Osteoblast (primary cell): Measurements from ENCODE around the gene SSBP2. TPM values are rescaled to one million over a fixed set of nuclear protein-coding genes. Genes with fewer than 3 reads are reported as not detected.
A peak's percentile ranks its signal among the peaks of the same experiment; 100 is the strongest.

Experiments
- DNase-seq: peaks from one replicate; pipeline ENCODE4 v3.0.0; 2011; ENCODE audit warnings: low spot score, mixed read lengths; ENCODE audit not compliant: insufficient read length; ENCODE audit errors: missing footprints
- H2AFZ ChIP-seq: 2 replicates; pipeline ENCODE4 v1.6.0; 2011; ENCODE audit warnings: mild to moderate bottlenecking, low read length
- H3K27ac ChIP-seq: 2 replicates; pipeline ENCODE4 v1.5.1; 2011; ENCODE audit warnings: mild to moderate bottlenecking, low read depth, low read length, moderate library complexity
- H3K27me3 ChIP-seq: 2 replicates; pipeline ENCODE4 v1.6.0; 2012; ENCODE audit warnings: mild to moderate bottlenecking, control low read depth, inconsistent platforms, low read length, moderate library complexity; ENCODE audit not compliant: insufficient read depth
- H3K36me3 ChIP-seq: 2 replicates; pipeline ENCODE4 v1.5.1; 2011; ENCODE audit warnings: mild to moderate bottlenecking, low read length, control low read depth, moderate library complexity; ENCODE audit not compliant: insufficient read depth
- H3K4me1 ChIP-seq: 2 replicates; pipeline ENCODE4 v1.5.1; 2011; ENCODE audit warnings: mild to moderate bottlenecking, low read length, control low read depth, moderate library complexity; ENCODE audit not compliant: insufficient read depth
- H3K4me2 ChIP-seq: 2 replicates; pipeline ENCODE4 v1.6.0; 2011; ENCODE audit warnings: mild to moderate bottlenecking, low read length; ENCODE audit not compliant: insufficient read depth
- H3K4me3 ChIP-seq: fragments of 200-600 bp; sonication (generic); 3 replicates; pipeline ENCODE4 v1.5.1; 2012; ENCODE audit warnings: mild to moderate bottlenecking, low read length, inconsistent platforms; ENCODE audit not compliant: insufficient read depth
- H3K79me2 ChIP-seq: 2 replicates; pipeline ENCODE4 v1.6.0; 2012; ENCODE audit warnings: mild to moderate bottlenecking, low read length, control low read depth, inconsistent platforms; ENCODE audit not compliant: insufficient read depth
- H3K9me3 ChIP-seq: 2 replicates; pipeline ENCODE4 v1.5.1; 2011; ENCODE audit warnings: low read depth, low read length, control low read depth
- H4K20me1 ChIP-seq: 2 replicates; pipeline ENCODE4 v1.6.0; 2012; ENCODE audit warnings: mild to moderate bottlenecking, low read length, control low read depth; ENCODE audit not compliant: insufficient read depth
- total RNA-seq: library from RNA; depleted of rRNA; stranded (reverse); fragments of >200 nt; gene quantifications from 2 replicates; pipeline ENCODE4 v1.2.3, GENCODE V29; 2012
- TF ChIP-seq, protein P1 (sequence below): IDR thresholded peaks from 2 replicates; pipeline ENCODE4 v1.5.1; 2011; ENCODE audit warnings: mild to moderate bottlenecking, low read depth, low read length, moderate library complexity; ENCODE audit errors: extremely low read depth

Gene SSBP2
- total RNA-seq, 1 donor, result 18.1 TPM

- H2AFZ ChIP-seq, result no peak overlapping the region
- H3K4me2 ChIP-seq, result no peak overlapping the region
- peaks cover 24% of the 10 kb centered on the region for H3K4me1 ChIP-seq
- no peaks in the 10 kb centered on the region for H4K20me1 ChIP-seq
- no peaks in the 10 kb centered on the region for H3K27me3 ChIP-seq
- no peaks in the 10 kb centered on the region for H3K79me2 ChIP-seq
- H3K36me3 ChIP-seq, result no peaks in the 10 kb centered on the region
- TF ChIP-seq, protein P1, sequence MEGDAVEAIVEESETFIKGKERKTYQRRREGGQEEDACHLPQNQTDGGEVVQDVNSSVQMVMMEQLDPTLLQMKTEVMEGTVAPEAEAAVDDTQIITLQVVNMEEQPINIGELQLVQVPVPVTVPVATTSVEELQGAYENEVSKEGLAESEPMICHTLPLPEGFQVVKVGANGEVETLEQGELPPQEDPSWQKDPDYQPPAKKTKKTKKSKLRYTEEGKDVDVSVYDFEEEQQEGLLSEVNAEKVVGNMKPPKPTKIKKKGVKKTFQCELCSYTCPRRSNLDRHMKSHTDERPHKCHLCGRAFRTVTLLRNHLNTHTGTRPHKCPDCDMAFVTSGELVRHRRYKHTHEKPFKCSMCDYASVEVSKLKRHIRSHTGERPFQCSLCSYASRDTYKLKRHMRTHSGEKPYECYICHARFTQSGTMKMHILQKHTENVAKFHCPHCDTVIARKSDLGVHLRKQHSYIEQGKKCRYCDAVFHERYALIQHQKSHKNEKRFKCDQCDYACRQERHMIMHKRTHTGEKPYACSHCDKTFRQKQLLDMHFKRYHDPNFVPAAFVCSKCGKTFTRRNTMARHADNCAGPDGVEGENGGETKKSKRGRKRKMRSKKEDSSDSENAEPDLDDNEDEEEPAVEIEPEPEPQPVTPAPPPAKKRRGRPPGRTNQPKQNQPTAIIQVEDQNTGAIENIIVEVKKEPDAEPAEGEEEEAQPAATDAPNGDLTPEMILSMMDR, result no peak
- H3K9me3 ChIP-seq, result no peaks in the 10 kb centered on the region
- H3K27ac ChIP-seq, result no peak overlapping the region
- DNase-seq, result no peak
- no peak overlapping the region for H3K4me3 ChIP-seq
Measured at GRCh38 chr5:81786496-81786895, 35.6 kb upstream of the SSBP2 start.

- peak overlapping the region; percentile 63 for H2AFZ ChIP-seq
- H4K20me1 ChIP-seq, result no peaks in the 10 kb centered on the region
- no peak overlapping the region for H3K4me2 ChIP-seq
- H3K4me3 ChIP-seq, result no peak overlapping the region
- H3K27ac ChIP-seq, result no peak overlapping the region
- TF ChIP-seq, protein P1, result no peak
- peaks cover 24% of the 10 kb centered on the region for H3K4me1 ChIP-seq
- no peaks in the 10 kb centered on the region for H3K36me3 ChIP-seq
- no peak for DNase-seq
- no peaks in the 10 kb centered on the region for H3K27me3 ChIP-seq
- no peaks in the 10 kb centered on the region for H3K9me3 ChIP-seq
- H3K79me2 ChIP-seq, result no peaks in the 10 kb centered on the region
Measured at GRCh38 chr5:81785322-81785721, 34.4 kb upstream of the SSBP2 start.

- no peaks in the 10 kb centered on the region for H3K9me3 ChIP-seq
- TF ChIP-seq, protein P1, result no peak
- no peaks in the 10 kb centered on the region for H3K27me3 ChIP-seq
- peak overlapping the region; percentile 83 for H2AFZ ChIP-seq
- DNase-seq, result no peak
- peak overlapping the region; percentile 64 for H3K4me2 ChIP-seq
- peaks cover 36% of the 10 kb centered on the region for H3K4me1 ChIP-seq
- H3K79me2 ChIP-seq, result no peaks in the 10 kb centered on the region
- H3K4me3 ChIP-seq, result peak overlapping the region; percentile 12
- no peaks in the 10 kb centered on the region for H3K36me3 ChIP-seq
- H4K20me1 ChIP-seq, result no peaks in the 10 kb centered on the region
- H3K27ac ChIP-seq, result peak overlapping the region; percentile 33
Measured at GRCh38 chr5:81783401-81783800, 32.5 kb upstream of the SSBP2 start.

GRCh38 chr5:81782811-81783210 lies 31.9 kb upstream of the SSBP2 start:
- Histone ChIP-seq H3K4me1 (peaks cover 37% of the 10 kb centered on the region), H3K4me2 (peak overlapping the region; percentile 64), H3K4me3 (no peak overlapping the region), H2AFZ (peak overlapping the region; percentile 83), H3K9me3 (no peaks in the 10 kb centered on the region), H3K27ac (peak overlapping the region; percentile 33), H3K79me2 (no peaks in the 10 kb centered on the region), H4K20me1 (no peaks in the 10 kb centered on the region), H3K36me3 (no peaks in the 10 kb centered on the region), H3K27me3 (no peaks in the 10 kb centered on the region)
- TF ChIP-seq, protein P1, result no peak
- DNase-seq, result no peak
